HK-2 (cell line): ENCODE measurements around the gene IMMP2L.
"Not testable (repeated sequence)": the region's sequence is repeated elsewhere in the genome, so short reads cannot be mapped to it uniquely, and the experiment has no call there.

ENCODE experiments used
- DNase-seq: peaks from one replicate; pipeline ENCODE4 v3.0.0-alpha.2; 2018; ENCODE audit not compliant: unreplicated experiment

The IMMP2L gene

DNA sequence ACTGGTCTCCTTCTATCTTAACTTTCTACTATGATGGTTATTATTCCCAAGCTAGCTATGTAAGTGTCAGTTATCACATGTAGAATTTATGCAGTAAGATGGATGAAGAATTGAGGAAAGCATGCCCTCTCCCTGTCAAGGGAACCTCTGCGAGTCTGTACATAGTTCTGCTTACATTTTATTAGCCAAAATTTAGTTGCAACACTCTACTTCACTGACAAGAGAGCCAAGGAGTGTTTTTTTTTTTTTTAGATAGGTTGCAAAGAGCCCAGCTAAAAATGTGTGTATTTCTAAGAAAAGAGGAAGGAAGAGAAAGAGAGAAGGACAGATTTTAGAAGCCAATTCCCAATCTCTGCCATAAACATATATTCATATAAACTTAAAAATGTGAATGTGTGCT lies 829.1 kb downstream of the IMMP2L start:
- no peak for DNase-seq

GRCh38 chr7:110724811-110725210 lies 837.5 kb downstream of the IMMP2L start:
- DNase-seq = no peak

DNA sequence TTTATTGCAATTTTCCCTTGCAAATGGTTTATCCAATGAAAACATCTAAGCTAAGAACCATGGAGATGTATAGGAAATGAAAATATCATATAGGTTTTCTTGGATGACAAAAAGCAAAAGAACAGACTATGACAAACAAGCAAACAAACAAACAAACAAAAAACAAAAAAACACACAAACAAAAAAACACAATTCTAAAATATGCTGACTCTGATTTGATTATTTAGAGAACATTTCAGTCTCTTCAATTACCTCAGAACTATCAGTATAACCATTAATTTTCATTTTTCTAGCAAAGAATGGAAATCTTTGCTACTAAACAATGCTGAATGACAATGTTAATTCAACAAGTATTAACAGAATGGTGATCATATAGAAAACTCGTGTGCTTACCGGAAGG lies 840.9 kb downstream of the IMMP2L start:
- DNase-seq = no peak

DNA sequence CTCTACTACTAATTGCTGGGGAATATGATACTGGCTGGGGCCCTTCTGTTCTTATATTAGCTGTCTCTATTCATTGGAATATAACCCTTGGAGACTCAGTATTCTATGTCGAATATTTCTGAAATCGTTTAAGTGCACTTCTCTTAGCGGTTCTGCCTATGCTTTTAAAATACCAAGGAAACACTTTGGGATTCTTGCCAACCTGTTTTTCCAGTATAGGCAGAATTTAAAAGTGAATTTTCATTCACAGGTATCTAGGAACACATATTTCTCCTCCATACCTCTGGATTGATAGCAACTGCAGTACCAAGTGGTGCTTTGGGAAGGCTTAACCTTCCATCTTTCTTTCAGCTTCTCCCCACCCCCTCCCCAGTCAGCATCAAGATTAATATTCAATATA lies 841.7 kb downstream of the IMMP2L start:
- DNase-seq = no peak

DNA sequence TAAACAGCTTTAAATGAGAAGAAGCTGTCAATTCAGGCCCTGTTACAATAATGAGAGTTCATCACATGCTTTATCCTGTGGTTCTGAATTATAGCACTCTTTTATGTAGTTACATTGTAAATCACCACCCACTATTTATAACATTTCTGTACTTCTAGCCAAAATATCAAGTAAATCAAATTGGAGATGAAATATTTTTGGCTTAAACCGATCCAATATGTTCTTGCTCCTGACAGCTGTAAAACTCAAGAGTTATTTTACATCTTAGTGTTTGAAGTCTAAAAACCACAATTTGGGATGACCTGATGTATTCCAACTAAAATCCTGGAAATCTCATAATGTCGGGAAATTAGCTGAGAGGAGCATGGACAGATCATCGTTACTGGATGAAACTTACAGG lies 842.6 kb downstream of the IMMP2L start:
- no peak for DNase-seq

DNA sequence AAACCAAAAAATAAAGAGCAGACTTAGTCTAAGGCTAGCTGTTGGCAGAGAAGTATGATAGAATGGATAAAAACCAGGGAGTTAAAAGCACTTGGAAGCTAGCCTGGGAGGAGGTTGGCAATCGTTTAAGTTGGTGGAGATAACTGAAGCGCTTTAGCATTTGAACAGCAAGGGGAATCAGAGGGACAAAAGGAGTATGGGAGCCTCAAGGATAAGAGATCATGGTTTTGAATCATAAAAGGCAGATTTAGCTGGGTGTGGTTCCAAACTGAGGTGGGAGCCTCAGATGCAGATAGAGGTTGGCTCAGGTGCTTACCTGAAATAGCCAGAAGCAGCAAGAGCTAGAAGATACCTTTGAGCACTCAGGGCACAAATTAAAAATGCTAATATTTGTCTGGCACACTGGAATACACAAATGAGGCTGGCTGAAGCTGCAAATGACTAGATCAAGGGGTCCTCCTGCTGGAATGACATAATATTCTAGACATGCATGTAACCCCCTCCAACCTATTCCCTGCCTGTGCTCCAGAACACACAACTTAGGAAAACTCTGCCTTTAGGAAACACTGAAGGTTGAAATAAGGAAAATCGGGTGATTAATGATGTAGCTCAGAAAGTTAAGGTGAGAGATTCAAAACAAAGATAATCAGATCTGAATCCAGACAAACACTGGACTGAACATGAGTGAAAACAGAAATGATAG lies 843.6 kb downstream of the IMMP2L start:
- DNase-seq = no peak

- no peak for DNase-seq
These were observed 858.1 kb downstream of the IMMP2L start for GRCh38 chr7:110704225-110704624.

- no peak for DNase-seq
These were observed 863.7 kb downstream of the IMMP2L start for GRCh38 chr7:110698576-110698975.

DNA sequence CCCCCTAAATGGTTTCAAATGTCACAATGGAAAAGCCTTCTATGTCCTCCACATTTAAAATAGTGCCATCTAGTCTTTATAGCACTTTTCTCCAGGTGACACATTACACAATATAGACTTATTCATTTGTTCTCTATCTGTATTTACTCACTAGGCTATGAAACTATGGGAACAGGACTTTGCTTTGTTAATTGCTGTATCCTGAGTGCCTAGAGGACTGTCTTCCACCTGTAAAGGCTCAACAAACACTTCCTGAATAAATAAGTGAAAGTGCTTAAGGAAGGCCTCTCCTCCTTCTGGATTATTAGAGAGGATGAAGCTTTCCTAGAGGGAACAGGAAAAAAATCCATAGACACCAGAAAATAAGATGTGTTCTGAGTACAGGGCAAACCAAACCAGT lies 868.9 kb downstream of the IMMP2L start:
- no peak for DNase-seq

- DNase-seq = no peak
These were observed 873.4 kb downstream of the IMMP2L start for GRCh38 chr7:110688908-110689307.

DNA sequence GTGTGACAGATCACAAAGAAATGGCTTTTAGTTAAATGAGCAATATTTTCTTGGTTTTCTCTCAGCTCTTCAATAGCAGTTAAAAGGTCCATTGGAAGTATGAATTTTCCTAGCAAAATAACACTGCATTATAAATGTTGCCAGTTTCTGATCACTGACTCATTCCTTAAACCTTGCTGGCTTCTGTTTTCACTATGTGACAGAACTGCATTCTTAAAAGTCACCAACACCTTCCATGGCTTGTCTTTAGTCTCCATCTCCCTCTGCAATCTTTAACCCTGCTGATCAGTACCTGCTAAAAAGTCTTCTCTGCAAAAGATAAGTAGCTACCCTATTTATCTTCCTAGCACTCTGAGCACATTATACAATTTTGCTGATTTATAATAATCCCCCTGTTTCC lies 876.4 kb downstream of the IMMP2L start:
- no peak for DNase-seq

DNA sequence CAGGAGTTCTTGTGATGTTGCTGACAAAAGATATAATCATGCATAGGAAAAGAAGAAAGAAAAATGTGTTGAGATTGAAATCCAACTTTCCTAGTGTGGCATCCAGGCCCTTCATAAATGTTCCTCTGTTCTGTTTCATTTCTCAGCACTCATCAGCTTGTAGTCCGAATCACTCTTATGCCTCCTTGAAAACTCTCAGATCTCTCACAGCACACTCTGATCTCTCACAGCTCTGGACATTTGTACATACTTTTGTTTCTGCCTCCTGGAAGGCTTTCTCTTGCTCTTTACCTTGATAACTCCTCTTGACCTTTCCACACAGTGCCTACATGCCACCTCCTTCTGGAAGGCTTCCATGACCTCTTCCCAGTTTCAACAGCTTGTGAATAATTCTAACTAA lies 880.4 kb downstream of the IMMP2L start:
- DNase-seq = no peak

- DNase-seq = no peak
These were observed 884.9 kb downstream of the IMMP2L start for GRCh38 chr7:110677405-110677804.

GRCh38 chr7:110676785-110677184 lies 885.5 kb downstream of the IMMP2L start:
- DNase-seq = no peak

DNA sequence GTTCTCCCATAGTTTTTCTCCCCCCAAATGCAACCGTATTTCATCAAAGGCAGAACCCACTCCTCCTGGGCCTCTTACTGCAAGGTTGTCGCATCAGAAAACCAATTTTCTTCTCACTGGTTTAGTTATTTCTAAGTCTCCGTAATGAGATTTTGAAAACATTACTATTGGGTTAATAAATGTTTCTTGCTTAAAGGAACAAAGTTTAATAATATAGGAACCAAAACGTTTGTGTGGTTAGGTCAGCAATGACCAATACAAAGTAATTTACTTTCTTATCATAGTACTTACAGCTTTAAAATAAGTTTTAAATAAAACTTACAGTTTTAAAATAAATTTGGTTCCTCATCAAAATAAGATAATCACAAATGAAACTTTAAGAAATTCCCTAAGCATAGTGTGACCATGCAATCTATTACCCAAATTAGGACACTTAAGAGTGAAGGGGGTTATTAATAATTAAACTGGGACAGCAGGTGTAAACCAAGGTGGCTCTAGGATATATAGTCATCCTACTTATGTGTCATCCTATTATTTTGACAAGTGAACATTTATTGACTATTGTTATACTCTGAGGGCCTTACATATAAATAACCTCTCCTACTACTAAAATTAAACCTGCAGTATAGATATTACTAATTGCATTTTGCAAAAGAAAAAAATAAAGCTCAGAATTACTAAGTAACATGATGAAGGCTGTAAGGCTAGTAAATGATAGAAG lies 886.7 kb downstream of the IMMP2L start:
- no peak for DNase-seq

DNA sequence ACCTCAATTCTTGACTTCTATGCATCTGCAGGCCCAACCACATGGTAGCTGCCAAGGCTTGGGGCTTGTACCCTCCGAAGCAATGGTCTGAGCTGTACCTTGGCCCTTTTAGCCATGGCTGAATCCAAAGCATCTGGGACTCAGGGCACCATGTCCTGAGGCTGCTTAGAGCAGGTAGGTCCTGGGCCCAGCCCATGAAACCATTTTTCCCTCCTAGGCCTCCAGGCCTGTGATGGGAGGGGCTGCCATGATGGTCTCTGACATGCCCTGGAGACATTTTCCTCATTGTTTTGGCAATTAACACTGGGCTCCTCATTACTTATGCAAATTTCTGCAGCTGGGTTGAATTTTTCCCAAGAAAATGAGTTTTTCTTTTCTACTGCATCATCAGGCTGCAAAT lies 889.1 kb downstream of the IMMP2L start:
- no peak for DNase-seq

- DNase-seq = no peak
These were observed 892.9 kb downstream of the IMMP2L start for GRCh38 chr7:110669410-110669809.

DNA sequence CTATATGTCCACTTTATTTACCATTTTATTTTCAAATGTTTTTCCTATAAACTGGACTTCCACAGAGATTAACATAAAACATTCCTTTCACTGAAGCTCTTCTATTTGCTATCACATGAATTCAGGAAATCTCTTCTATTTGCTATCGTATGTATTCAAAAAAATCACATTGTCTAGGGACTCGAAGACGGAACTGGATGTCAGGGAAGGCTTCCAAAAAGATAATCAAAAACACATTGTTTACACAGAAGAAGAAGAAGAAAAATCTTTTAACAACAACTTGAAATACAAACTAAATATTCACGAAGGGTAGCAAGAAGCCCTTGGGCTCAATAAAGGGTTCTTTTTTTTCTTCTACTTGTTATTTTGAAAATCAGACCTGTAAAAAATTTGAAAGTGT lies 897.5 kb downstream of the IMMP2L start:
- no peak for DNase-seq

DNA sequence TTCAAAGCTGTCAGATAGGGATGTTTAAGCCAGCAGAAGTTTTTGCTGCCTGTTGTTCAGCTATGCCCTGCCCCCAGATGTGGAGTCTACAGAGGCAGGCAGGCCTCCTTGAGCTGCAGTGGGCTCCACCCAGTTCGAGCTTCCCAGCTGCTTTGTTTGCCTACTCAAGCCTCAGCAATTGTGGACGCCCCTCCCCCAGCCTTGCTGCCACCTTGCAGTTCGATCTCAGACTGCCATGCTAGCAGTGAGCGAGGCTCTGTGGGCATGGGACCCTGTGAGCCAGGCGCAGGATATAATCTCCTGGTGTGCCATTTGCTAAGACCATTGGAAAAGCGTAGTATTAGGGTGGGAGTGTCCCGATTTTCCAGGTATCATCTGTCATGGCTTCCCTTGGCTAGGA lies 901.7 kb downstream of the IMMP2L start:
- not testable (repeated sequence) for DNase-seq

DNA sequence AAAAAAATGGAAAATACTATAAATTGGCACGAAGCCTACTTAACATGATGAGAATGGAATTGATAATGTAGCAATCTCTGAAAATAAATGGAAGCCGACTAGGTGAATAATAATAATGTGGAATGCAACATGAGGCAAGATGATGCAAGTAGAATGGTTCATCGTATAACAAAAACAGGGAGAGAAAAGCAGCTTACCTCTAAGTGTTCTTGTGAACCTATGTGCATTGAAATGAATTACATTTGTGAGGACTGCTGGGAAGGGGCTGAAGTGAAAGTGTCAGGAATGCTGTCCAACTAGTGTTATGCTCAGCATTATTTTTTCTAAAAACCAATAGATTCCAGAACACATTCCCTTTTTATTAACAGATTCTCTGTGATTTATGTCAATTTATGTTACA lies 912.0 kb downstream of the IMMP2L start:
- no peak for DNase-seq

DNA sequence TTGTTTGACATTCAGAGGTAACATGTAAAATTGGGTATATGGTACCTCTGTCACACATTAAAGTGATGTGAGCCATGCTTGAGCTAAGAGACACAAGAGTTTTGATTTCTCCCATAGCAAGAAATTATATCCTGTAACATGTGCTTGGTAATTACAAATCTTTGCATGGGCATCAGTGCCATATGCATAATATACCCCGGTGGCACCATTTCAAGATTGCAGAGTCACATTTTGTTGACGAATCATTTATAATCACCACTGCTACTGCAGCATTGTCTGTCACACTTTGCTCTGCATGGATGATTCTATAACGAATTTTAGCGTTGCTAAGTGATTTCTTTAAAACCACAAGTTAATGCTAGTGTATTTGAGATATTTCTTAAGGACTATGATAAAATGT lies 915.0 kb downstream of the IMMP2L start:
- DNase-seq = no peak

GRCh38 chr7:110646804-110647203 lies 915.5 kb downstream of the IMMP2L start:
- no peak for DNase-seq

DNA sequence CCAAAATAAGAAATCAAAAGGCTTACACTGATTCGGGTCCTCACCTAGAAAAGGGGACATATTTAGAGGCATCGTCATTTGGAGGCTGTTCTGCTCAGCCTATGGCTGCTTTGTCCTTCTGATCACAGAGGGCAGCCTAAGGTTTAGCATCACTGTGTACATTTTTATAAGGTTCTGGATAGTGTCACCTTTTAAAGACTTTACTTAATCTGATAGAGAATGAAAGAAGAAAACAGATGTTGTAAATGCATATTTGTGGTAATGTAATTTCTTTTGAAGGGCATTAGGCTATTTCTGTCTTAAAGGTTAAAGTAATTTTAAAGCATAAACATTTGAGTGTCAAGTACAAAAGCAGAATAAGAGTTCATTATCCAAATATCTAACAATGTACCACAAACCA lies 916.7 kb downstream of the IMMP2L start:
- no peak for DNase-seq

DNA sequence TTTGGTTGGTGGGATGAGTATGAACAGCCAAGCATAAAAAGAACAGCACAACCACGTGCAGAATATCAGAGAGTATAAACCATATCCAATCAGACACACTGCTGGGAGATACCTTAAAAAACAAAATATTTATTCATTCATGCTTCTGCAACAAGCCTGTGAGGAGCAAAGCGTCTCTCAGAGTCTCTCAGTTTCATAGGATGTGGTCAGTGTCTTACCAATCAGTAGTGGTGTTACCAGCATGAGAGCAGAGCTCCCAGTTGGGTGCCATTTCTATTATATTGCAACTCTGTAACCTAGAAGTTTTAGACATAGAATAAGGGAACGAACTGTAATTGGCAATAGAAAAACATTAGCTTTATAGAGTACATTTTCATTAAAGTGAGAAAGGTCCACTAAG lies 917.2 kb downstream of the IMMP2L start:
- DNase-seq = no peak
